Activated naive CD8-positive, alpha-beta T cell treated with anti-CD3 and anti-CD28 coated beads for 36 hours (primary cell): ENCODE data around the gene ECI1. TPM values are rescaled to one million over a fixed set of nuclear protein-coding genes. Genes with fewer than 3 reads are reported as not detected.
A peak's percentile ranks its signal among the peaks of the same experiment; 100 is the strongest.

Experiments
- DNase-seq: peaks from one replicate; pipeline ENCODE4 v3.0.0; 2021
- H3K27ac Mint-ChIP-seq: one replicate; pipeline ENCODE4 v1.8.0; 2022; ENCODE audit warnings: mild to moderate bottlenecking, moderate library complexity, mixed read lengths
- H3K27me3 Mint-ChIP-seq: one replicate; pipeline ENCODE4 v1.8.0; 2022; ENCODE audit warnings: mild to moderate bottlenecking, mixed read lengths
- H3K36me3 Mint-ChIP-seq: one replicate; pipeline ENCODE4 v1.8.0; 2021; ENCODE audit warnings: mild to moderate bottlenecking, mixed read lengths
- H3K4me1 Mint-ChIP-seq: one replicate; pipeline ENCODE4 v1.8.0; 2021; ENCODE audit warnings: mixed read lengths
- H3K4me3 Mint-ChIP-seq: one replicate; pipeline ENCODE4 v1.8.0; 2022; ENCODE audit warnings: mild to moderate bottlenecking, moderate library complexity, mixed read lengths
- H3K9me3 Mint-ChIP-seq: one replicate; pipeline ENCODE4 v1.8.0; 2022; ENCODE audit warnings: mixed read lengths
- total RNA-seq, 2 experiments: library from RNA; stranded (reverse); gene quantifications; one replicate each; pipeline ENCODE4 v1.2.3, GENCODE V29; 2021

ECI1 gene
- total RNA-seq, 2 experiments from 2014 or later = 27.5 to 30.0 TPM

GRCh38 chr16:2223221-2223941 lies 28.0 kb downstream of the ECI1 start, which contains the start of gene E4F1:
Gene E4F1 (plus strand): TSS chr16:2223591. CDS start chr16:2223614, 23 bp downstream.
- peaks cover 8% of the 10 kb centered on the region for H3K36me3 Mint-ChIP-seq
- peaks cover 9% of the 10 kb centered on the region for H3K4me1 Mint-ChIP-seq
- peak within 1 kb of the TSS; percentile 83 for H3K4me3 Mint-ChIP-seq
- DNase-seq = peak; percentile 100
- no peaks in the 10 kb centered on the region for H3K27me3 Mint-ChIP-seq
- no peaks in the 10 kb centered on the region for H3K9me3 Mint-ChIP-seq
- peak within 1 kb of the TSS; percentile 79 for H3K27ac Mint-ChIP-seq

- no peak for DNase-seq
- no peaks in the 10 kb centered on the region for H3K9me3 Mint-ChIP-seq
- peaks cover 22% of the 10 kb centered on the region for H3K4me1 Mint-ChIP-seq
- peak overlapping the region; percentile 88 for H3K4me3 Mint-ChIP-seq
- peaks cover 20% of the 10 kb centered on the region for H3K36me3 Mint-ChIP-seq
- H3K27me3 Mint-ChIP-seq = no peaks in the 10 kb centered on the region
- H3K27ac Mint-ChIP-seq = peak overlapping the region; percentile 96
Observed at GRCh38 chr16:2216330-2216729, 35.1 kb downstream of the ECI1 start.

- H3K4me3 Mint-ChIP-seq = peak within 1 kb of the TSS; percentile 88
- DNase-seq = no peak
- peak within 1 kb of the TSS; percentile 96 for H3K27ac Mint-ChIP-seq
Observed at GRCh38 chr16:2214719-2214968, 36.7 kb downstream of the ECI1 start, which contains the start of gene PGP. Gene PGP (minus strand): TSS chr16:2214840. CDS start chr16:2214777, 63 bp downstream.

GRCh38 chr16:2213817-2214718 lies 37.3 kb downstream of the ECI1 start:
- H3K27me3 Mint-ChIP-seq = no peaks in the 10 kb centered on the region
- H3K9me3 Mint-ChIP-seq = no peaks in the 10 kb centered on the region
- H3K4me1 Mint-ChIP-seq = peaks cover 22% of the 10 kb centered on the region
- H3K27ac Mint-ChIP-seq = peak overlapping the region; percentile 20
- peaks cover 20% of the 10 kb centered on the region for H3K36me3 Mint-ChIP-seq
- H3K4me3 Mint-ChIP-seq = peak overlapping the region; percentile 86
- peak; percentile 38 for DNase-seq

More at GRCh38 chr16:2214719-2214968, 36.7 kb downstream of the ECI1 start, which contains the start of gene PGP:
- Mint-ChIP-seq H3K9me3 (no peaks in the 10 kb centered on the region), H3K27me3 (no peaks in the 10 kb centered on the region), H3K36me3 (peaks cover 20% of the 10 kb centered on the region), H3K4me1 (peaks cover 22% of the 10 kb centered on the region)

- Mint-ChIP-seq H3K9me3 (no peaks in the 10 kb centered on the region), H3K4me1 (peaks cover 23% of the 10 kb centered on the region), H3K36me3 (peaks cover 21% of the 10 kb centered on the region), H3K4me3 (peak overlapping the region; percentile 86), H3K27me3 (no peaks in the 10 kb centered on the region), H3K27ac (peak overlapping the region; percentile 47)
- DNase-seq = no peak
Observed at GRCh38 chr16:2212362-2213324, 38.7 kb downstream of the ECI1 start.

GRCh38 chr16:2211923-2212347 lies 39.5 kb downstream of the ECI1 start:
- Mint-ChIP-seq H3K9me3 (no peaks in the 10 kb centered on the region), H3K36me3 (peaks cover 28% of the 10 kb centered on the region), H3K27me3 (no peaks in the 10 kb centered on the region), H3K4me1 (peaks cover 30% of the 10 kb centered on the region), H3K4me3 (peak overlapping the region; percentile 46), H3K27ac (peak overlapping the region; percentile 56)
- no peak for DNase-seq

- Mint-ChIP-seq H3K4me3 (no peak within 1 kb of the TSS), H3K9me3 (no peaks in the 10 kb centered on the region), H3K36me3 (peaks cover 36% of the 10 kb centered on the region), H3K4me1 (peaks cover 26% of the 10 kb centered on the region), H3K27ac (peak within 1 kb of the TSS; percentile 56), H3K27me3 (no peaks in the 10 kb centered on the region)
- DNase-seq = no peak
Observed at GRCh38 chr16:2210386-2211365, 40.7 kb downstream of the ECI1 start, which contains the start of gene BRICD5. Gene BRICD5 (minus strand): TSS chr16:2210863. CDS start chr16:2210833, 30 bp downstream.

GRCh38 chr16:2210009-2210332 lies 41.4 kb downstream of the ECI1 start:
- H3K27ac Mint-ChIP-seq = no peak overlapping the region
- peaks cover 35% of the 10 kb centered on the region for H3K36me3 Mint-ChIP-seq
- H3K9me3 Mint-ChIP-seq = no peaks in the 10 kb centered on the region
- no peak overlapping the region for H3K4me3 Mint-ChIP-seq
- no peak for DNase-seq
- H3K4me1 Mint-ChIP-seq = peaks cover 26% of the 10 kb centered on the region
- no peaks in the 10 kb centered on the region for H3K27me3 Mint-ChIP-seq

- H3K36me3 Mint-ChIP-seq = peaks cover 35% of the 10 kb centered on the region
- H3K4me1 Mint-ChIP-seq = peaks cover 30% of the 10 kb centered on the region
- no peak overlapping the region for H3K27ac Mint-ChIP-seq
- no peaks in the 10 kb centered on the region for H3K27me3 Mint-ChIP-seq
- H3K4me3 Mint-ChIP-seq = no peak overlapping the region
- H3K9me3 Mint-ChIP-seq = no peaks in the 10 kb centered on the region
- no peak for DNase-seq
Observed at GRCh38 chr16:2209258-2210008, 42.0 kb downstream of the ECI1 start.

GRCh38 chr16:2208772-2209171 lies 42.6 kb downstream of the ECI1 start:
- Mint-ChIP-seq H3K9me3 (no peaks in the 10 kb centered on the region), H3K27me3 (no peaks in the 10 kb centered on the region), H3K36me3 (peaks cover 35% of the 10 kb centered on the region), H3K4me1 (peaks cover 31% of the 10 kb centered on the region), H3K4me3 (no peak overlapping the region), H3K27ac (no peak overlapping the region)
- DNase-seq = no peak

GRCh38 chr16:2208308-2208707 lies 43.1 kb downstream of the ECI1 start:
- Mint-ChIP-seq H3K4me1 (peaks cover 31% of the 10 kb centered on the region), H3K36me3 (peaks cover 30% of the 10 kb centered on the region), H3K4me3 (no peak overlapping the region), H3K9me3 (no peaks in the 10 kb centered on the region), H3K27ac (no peak overlapping the region), H3K27me3 (no peaks in the 10 kb centered on the region)
- no peak for DNase-seq

GRCh38 chr16:2207872-2208271 lies 43.5 kb downstream of the ECI1 start:
- peaks cover 26% of the 10 kb centered on the region for H3K4me1 Mint-ChIP-seq
- peak overlapping the region; percentile 88 for H3K4me3 Mint-ChIP-seq
- H3K9me3 Mint-ChIP-seq = no peaks in the 10 kb centered on the region
- DNase-seq = no peak
- peak overlapping the region; percentile 61 for H3K27ac Mint-ChIP-seq
- H3K36me3 Mint-ChIP-seq = peaks cover 26% of the 10 kb centered on the region
- no peaks in the 10 kb centered on the region for H3K27me3 Mint-ChIP-seq

GRCh38 chr16:2206780-2207433 lies 44.5 kb downstream of the ECI1 start:
- H3K36me3 Mint-ChIP-seq = peaks cover 19% of the 10 kb centered on the region
- DNase-seq = no peak
- H3K4me1 Mint-ChIP-seq = peaks cover 20% of the 10 kb centered on the region
- no peaks in the 10 kb centered on the region for H3K9me3 Mint-ChIP-seq
- no peaks in the 10 kb centered on the region for H3K27me3 Mint-ChIP-seq
- H3K27ac Mint-ChIP-seq = peak overlapping the region; percentile 81
- peak overlapping the region; percentile 88 for H3K4me3 Mint-ChIP-seq
